Subcutaneous adipose tissue (tissue), 4 donors: Measurements from ENCODE around the gene GPR78. TPM values are rescaled to one million over a fixed set of nuclear protein-coding genes. Genes with fewer than 3 reads are reported as not detected.

ENCODE experiments used
- CTCF ChIP-seq: fragments of 450-650 bp; IDR thresholded peaks from one replicate; pipeline ENCODE4 v1.5.1; 2016; ENCODE audit warnings: low read depth, mild to moderate bottlenecking, control low read depth, antibody characterized with exemption, moderate library complexity
- total RNA-seq, 4 donors: library from RNA; depleted of rRNA; stranded (reverse); fragments of >200 nt; gene quantifications; one replicate each; pipeline ENCODE4 v1.1.0, GENCODE V29; 2016

Gene GPR78
- total RNA-seq, 4 donors from 2014 or later, result not detected

- TF ChIP-seq CTCF, result no peak
These were observed 32.1 kb upstream of the GPR78 start for GRCh38 chr4:8547912-8548730.

GRCh38 chr4:8548731-8549351 lies 31.4 kb upstream of the GPR78 start:
- no peak for TF ChIP-seq CTCF

- no peak for TF ChIP-seq CTCF
These were observed 30.8 kb upstream of the GPR78 start for GRCh38 chr4:8549352-8549931.

GRCh38 chr4:8550691-8551090 lies 29.5 kb upstream of the GPR78 start:
- no peak for TF ChIP-seq CTCF

- TF ChIP-seq CTCF, result no peak
These were observed 28.2 kb upstream of the GPR78 start for GRCh38 chr4:8552024-8552423.

- TF ChIP-seq CTCF, result no peak
These were observed 27.5 kb upstream of the GPR78 start for GRCh38 chr4:8552581-8553205.

GRCh38 chr4:8553216-8553615 lies 27.0 kb upstream of the GPR78 start:
- TF ChIP-seq CTCF, result no peak
